HG02610 (cell line): ENCODE results near the gene KIF5C.

Experiments
- ATAC-seq: cut with Tn5 transposase; IDR thresholded peaks from one replicate; pipeline ENCODE4 v1.9.1; 2021; ENCODE audit warnings: mild to moderate bottlenecking, moderate library complexity; ENCODE audit not compliant: unreplicated experiment

Gene KIF5C

DNA sequence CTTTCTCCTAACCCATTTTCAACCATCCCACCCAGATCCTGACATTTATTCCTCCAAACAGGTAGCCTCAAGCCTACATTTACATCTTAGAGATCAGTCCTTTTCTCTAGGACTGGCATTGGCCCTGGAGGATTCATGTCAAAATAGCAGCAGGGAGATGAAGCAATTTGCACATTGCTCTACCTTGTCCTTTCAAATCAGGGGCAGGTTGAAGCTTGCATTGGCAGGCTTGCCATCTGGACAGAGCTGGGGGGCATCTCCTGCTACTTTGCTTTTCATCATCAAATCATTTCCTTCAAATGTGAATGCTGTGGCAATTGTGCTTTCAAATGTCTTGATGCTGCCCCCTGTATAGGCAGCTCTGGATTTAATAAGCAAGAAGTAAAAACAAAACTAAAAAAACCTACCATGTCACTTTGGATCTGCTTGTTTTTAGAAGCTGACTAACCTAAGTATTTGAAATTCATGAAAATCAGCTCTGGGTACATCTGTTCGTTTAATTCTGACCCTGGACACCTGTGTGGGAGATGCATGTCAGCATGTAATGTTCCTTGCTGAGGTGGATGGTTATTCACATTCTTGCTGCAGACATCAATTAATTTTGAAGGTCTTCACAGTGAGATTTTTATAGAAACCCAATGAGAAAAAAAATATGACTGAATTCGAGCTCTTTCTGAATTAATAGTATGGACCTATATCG, 47.9 kb downstream of the KIF5C start:
- ATAC-seq, result no peak

DNA sequence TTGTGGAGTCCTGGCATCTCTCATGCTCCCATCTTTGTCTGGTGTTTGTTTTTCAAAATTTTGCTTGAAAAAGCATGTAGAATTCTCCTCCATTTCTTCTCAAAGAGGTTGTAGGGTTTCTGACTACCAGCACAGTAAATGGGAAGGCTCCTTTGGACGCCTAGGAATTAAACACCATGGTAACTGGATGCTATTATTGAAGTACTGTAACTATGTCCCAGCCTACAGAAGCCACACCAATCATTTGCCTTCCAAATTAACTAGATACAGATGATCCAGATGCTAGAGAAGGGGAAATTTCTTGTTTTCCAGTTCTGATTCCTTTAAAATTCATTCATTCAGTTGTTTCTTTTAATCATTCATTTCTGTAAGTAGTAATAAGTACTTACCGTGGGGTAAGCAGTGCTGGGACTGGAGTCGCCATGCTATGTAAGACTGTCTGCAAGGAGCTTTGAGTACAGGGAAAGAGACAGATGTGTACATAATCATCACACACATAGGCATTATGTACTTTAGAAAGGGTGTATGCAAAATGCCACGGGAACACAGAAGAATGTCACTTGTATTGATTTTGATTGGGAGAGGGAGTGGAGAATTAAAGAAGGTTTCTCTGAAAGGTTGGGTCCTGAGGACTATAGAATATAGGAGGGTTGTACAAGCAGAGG, 49.6 kb downstream of the KIF5C start:
- no peak for ATAC-seq

DNA sequence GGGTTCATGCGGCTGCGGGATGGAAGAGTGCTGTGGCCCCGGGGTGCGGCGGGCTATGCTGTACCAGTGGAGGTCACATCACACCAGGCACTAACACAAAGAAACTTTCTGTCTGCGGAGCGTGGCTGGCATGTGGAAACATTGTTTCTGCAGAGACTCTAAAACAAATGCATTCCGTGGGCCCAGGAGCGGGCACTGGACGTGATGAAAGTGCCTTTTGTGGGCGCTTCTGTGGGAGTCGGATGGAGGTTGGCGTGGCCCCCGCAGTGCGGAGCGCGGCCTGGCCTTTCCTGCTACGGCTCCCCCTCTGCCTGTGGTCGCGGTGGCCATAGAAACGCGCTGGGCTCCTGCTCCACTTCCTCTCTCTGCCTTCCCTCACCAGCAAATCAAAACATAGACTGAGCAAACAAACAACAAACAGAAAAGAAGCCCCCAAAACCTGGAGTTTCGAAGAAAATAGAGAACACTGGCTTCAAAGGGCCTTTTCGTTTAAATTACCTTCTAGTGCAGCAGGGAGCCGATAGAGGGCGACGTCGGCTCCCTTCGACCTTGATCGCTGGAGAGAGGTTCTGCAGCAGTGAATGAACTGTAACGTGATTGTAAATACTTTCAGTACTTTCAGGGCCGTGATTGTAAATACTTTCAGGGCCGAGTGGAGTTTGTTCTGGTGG, 51.4 kb downstream of the KIF5C start:
- ATAC-seq, result peak; percentile 90

DNA sequence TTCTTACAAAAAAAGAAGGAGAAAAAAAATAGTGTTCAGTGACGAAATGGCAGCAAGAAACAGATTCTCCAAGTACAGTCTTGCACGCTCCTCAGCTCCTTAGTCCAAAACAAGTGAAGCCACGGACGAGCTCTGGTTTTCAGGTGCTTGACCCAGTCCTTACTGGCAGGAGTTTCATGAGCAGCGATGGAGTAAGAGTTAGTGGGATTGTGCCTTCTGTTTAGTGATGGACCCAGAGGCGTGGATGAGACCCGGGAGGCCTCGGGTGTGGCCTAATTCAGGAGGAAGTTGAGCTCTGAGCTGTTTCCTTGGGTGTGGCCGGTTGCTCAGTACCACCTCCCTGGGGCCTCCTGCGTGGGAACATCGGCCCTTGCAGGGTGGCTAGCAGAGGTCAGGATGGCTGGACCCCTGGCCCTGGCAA, 52.0 kb downstream of the KIF5C start:
- peak; percentile 36 for ATAC-seq

DNA sequence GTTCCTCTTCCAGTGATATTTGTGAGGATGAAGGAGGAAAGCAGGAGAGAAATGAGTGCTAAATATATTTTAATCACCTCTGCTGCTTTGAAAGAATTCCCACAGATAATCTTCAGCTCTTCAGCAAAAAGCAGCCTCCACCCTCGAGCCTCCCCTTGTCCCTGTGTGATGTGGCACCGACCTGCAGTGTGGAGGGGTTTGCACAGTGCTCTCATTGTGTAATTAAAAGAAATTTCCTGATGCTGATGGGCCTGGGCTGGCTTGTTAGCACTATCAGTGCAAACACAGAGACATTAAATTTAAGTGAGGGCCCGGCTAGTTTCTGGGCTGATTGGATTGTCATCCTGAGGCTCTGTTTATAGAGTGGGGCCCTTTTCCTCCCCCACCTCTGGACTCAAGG, 53.4 kb downstream of the KIF5C start:
- no peak for ATAC-seq

DNA sequence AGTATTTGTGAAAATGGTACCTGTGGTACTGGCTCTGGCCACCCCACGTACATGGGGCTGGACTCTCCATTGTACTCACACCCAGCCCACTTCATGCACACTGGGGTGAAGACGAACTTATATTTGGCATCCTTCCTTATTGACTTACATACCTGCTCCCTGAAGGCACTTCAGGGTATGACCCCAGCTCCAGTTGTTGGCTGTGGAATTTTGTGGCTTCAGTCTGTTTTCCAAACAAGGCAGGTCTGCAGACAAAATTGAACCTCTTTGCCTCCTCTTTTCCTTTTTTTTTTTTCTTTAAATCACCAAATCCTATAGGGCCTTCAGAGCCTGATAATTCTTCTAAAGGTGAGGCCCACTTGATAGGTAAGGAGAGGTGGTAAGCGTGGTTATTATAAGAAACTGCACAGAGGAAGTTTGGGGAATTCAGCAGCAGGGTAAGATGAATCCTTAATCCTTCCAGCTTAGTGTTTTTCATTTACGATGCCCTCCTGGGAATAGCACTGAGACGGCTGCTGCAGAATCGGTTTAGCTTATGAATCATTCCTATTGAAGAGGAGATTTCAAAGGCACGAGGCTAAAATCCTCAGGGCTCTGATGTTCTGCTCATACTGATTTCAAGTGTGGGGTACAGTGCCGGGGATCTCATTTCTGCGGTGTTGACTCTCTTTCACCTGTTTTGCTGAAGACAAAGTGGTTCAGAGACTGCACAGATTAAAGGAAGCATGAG, 55.2 kb downstream of the KIF5C start:
- no peak for ATAC-seq

DNA sequence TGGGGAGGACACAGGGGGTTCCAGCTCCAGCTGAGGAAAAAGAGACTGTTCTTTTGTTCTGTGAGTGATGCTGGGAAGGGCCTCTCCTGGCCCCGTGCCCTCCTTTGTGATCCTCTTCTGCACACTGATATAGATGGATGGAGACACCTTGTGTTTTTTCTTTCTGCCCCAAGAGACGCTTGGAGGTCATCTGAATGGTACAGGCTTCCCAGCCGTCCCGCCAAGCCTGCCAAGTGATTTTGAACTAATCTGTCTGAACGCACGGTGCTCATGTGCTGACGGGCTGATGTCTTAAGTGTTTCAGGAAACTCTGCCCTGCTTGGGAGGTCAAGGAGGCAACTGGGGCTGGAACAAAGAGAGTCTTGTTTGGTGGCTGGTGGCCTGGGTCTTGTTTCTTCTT, 57.5 kb downstream of the KIF5C start:
- ATAC-seq, result no peak

DNA sequence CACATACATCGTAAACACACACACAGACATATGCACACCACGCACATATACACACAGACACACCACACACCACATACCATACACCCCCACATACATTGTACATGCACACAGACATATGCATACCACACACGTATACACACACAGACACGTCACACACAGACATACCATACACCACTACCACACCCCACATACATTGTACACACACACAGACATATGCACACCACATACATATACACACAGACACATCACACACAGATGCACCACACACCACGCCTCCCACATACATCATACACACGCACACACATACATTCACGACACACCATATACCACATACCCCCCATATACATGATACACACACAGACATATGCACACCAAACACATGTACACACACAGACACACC, 58.4 kb downstream of the KIF5C start:
- no peak for ATAC-seq

DNA sequence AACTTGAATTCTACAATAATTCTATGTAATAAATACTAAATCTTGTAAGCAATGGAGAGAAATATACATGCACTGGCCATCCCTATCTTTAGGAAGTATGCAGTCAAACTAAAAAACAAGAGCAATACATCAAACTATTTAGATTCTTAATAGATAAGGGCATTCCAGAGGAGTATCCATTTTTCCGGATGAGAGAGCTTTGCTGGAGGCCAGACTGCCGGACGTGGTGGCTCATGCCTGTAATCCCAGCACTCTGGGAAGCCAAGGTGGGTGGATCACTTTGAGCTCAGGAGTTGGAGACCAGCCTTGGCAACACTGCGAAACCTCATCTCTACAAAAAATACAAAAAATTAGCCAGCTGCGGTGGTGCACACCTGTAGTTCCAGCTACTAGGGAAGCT, 60.8 kb downstream of the KIF5C start:
- no peak for ATAC-seq

DNA sequence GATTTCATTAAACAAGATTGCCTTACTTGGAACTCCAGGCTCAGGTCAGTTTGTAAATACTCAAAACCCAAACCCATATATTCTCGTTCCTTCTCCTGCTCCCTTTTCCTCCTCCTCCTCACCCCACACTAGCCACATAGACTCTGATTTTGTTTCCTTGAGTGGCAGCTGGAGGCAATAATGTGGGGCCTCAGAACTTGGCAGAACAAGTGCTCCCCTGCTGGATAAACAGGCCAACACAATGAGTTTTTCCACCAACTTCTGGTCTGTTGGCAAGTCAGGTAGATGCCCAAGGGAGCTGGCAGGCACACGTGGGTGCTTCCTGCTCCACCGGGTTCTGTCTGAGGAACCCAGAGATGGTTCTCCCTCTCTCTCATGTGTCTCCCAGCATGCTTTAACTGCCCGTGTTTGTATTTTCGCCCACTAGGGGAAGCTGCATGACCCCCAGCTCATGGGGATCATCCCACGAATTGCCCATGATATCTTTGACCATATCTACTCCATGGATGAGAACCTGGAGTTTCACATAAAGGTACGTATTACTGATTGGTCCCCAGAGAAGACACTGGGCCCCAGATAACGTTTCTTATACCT, 61.9 kb downstream of the KIF5C start:
- no peak for ATAC-seq

DNA sequence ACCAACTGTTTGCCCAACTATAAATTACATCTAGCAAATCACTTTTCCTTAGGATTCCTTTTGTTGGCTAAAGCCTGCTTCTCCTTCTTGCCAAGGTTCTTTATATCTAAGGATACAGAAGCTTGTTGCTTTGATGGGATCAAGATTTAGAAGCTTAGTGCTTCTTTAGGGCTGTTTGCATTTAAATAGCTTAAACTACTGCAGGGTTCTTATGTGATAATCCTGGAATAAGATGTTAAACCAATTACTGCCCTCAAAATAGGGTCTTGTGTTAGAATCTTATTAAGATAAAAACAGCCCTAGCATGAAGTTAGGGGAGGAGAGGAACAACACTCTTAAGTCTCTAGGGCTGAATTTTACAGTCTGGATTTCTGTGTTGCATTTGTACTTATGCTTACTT, 64.2 kb downstream of the KIF5C start:
- ATAC-seq, result no peak

DNA sequence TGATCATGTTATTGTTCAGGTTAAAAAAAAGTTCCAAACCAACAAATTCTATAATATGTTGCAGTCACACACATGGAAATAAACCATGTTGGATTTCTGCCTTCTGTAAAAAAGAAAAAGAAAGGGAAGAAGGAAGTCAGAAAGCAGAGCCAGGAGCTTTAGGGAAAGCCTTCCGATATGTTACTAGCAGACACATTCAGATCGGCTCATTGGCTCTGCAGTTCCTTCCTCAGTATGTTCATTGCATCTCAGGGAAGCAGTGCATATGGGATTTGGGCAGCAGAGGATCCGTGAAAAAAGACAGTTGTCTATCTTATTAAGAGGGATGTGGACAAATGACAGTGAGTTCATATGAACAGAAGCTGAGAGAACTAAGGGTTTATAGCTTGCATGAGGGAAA, 68.1 kb downstream of the KIF5C start:
- no peak for ATAC-seq

DNA sequence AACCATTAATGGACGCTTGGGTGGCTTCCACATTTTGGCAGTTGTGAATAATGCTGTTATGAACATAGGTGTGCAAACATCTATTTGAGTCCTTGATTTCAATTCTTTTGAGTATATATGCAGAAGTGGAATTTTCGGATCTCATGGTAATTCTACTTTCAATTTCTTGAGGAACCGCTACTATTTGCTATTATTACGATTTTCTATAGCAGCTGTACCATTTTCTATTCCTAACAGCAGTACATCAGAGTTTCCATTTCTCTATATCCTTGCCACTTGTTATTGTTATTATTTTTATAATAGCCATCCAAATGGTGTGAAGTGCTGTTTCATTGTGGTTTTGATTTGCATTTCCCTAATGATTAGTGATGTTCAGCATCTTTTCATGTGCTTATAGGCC, 69.5 kb downstream of the KIF5C start:
- no peak for ATAC-seq

DNA sequence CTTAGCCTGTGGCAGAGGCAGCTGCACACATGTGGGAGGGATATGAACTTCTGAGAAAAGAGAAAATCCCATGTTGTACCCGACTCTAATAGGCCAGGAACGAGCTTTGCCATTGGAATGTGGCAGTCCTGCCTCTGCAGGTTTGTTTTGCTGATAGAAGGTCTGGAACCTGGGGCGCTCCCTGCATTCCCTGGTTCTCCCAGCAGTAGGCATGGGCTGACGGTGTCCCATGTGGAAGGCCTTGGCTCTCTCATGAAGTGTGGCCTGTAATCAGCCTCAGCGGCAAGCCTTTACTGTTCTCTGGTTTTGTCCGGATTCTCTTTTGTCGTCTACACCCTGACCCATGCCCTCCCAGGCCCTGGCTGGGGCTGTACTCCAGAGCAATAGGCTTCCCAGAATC, 72.3 kb downstream of the KIF5C start:
- no peak for ATAC-seq

DNA sequence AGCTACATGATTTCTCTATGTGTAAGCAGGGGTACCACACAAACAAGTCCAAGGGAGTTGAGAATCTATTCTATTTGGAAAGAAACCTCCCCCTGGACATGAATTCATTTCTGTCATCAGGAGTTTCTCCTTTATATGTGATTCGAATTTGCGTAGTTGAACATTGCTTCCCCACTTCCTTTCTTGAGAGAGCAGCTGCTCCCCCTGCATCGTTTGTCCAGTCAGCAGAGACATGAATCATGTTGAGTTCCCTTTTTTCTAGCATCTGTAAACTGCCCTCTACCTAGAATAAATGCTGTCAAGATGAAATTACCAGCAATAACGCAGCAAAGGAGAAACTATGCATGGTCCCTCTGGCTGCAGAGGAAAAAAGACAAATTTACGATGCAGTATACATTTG, 73.8 kb downstream of the KIF5C start:
- no peak for ATAC-seq

DNA sequence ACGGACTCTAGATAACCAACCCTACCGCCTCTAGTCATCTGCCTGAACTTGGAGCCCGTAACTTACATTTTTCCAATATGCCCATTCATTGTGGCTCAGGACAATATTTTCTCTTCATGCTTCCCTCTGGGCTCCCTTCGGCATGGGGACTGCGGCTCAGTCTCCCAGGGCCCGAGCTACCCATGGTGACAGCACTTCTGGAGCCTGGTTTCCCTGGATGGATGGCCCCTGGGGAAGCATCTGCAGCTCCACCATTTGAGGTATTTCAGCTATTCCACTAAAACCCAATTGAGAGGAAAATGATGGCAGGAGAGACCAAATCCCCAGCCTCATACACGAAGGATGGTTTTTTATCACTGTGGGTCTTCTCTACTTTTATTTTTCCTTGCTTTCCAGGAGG, 74.3 kb downstream of the KIF5C start:
- ATAC-seq, result no peak

DNA sequence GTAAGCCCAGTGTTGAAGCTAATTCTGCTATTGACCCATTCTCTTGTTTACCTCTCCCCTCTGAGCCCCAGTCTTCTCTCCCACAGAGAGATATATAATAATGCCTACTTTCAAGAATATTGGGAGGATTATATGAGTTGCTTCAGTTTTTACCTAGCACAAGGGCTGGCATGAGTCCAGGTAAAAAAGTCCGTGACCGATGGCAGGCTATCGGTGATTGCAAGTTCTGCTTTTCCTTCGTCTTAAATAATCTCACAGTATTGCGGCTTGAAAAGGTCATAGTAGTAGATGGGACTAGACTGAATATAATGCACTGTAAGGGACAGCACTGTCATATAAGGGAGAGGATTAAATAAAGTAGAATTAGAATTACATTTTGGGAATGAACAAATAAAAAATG, 77.6 kb downstream of the KIF5C start:
- no peak for ATAC-seq

DNA sequence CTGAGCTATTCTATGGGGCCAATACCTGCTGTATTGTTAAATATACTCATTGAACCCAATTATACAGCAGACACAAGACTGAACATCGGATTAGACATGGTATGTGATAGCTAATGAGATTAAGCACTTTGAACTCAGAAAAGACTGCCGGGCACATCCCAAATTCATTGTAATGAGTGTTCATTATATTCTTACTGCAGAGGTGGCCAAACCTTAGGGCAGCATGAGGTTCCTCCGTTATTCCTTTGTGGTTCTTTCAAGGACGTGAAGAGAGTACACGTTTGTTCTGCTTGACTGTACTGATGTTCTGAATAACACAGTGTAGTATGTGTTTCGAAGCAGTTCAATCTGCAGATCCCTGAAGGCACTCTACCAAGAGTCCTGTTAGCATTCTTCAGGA, 78.4 kb downstream of the KIF5C start:
- ATAC-seq, result no peak

DNA sequence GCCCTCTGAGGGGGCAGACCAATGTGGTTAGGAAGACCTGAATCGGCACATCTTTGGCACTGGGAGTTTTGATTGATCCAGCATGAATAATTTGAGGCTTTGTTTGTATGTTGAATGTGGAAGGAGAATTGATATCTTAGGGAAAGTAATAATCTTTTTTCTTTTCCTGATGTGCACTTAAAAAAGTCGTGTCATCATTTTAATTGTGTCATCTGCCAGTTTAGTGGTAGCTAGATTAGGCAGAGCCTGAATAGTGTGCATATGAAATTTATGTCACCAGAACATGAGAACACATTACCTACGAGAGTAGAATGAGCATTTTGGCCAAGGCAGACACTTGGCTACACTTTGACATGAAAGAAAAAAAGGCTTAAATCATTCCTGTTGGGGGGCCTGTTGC, 79.5 kb downstream of the KIF5C start:
- ATAC-seq, result no peak

DNA sequence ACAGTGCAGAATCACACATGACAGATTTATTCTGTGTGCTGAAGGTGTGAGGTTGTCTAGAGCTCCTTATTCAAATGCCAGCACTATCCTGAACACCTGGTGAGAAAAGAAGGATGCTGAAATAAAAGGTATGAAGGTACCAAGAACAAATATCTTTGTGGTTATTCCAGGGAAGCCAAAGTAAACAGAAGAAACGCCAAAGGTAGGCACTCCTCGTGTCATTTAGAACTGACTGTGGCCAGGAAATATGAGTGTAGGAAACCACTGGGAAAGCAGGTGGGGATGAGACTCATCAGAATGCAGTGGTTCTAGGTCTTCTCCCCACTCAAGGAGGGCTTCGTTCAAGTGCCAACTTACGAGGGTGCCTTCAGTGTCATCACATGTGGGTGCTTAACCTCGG, 80.8 kb downstream of the KIF5C start:
- ATAC-seq, result no peak

DNA sequence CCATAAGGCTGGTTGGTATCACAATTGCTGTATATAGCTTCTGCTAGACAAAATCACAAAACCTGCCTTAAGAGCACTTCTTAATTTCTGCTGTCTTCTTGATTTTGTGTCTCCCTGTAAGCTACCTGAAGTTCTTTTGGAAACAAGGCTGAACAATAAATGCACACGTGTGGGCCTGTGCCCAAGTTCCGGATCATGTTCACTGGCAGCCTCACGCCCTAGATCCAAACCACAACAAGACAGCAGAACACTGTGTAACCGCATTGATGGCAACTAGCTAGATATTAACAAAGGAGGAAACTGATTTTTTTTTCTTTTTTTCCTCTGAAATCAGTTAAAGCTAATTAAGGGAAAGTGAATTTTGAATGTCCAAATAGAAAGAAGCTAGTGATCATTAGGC, 82.0 kb downstream of the KIF5C start:
- ATAC-seq, result no peak
